Body of pancreas (tissue), 4 donors: Measurements from ENCODE around the gene ERBB4.

ENCODE experiments used
- CTCF ChIP-seq, 7 experiments: fragments of 450-650 bp in 4 of 7; fragments of 200-600 bp in 3 of 7; sonication (generic) in 3 of 7; IDR thresholded peaks; one replicate each; pipeline ENCODE4 v1.5.1; 2016 to 2019; ENCODE audit warnings: antibody characterized with exemption in 7 of 7
- POLR2A ChIP-seq, 3 donors: fragments of 450-650 bp; IDR thresholded peaks; one replicate each; pipeline ENCODE4 v1.6.1; 2016; ENCODE audit warnings: antibody characterized with exemption in 3 of 3, mild to moderate bottlenecking in 2 of 3

GRCh38 chr2:211946960-211947359 is 591.6 kb downstream of the ERBB4 start:
- TF ChIP-seq POLR2A (IDR thresholded peaks at IDR 0.05), result no peak
- no peak for TF ChIP-seq CTCF (IDR thresholded peaks at IDR 0.05)
